Measurements from ENCODE around the gene TECPR2. TPM values are rescaled to one million over a fixed set of nuclear protein-coding genes. Genes with fewer than 3 reads are reported as not detected.

The TECPR2 gene
- total and polyA plus RNA-seq, 2 of the 13 experiments (the other 11 are each of a cell fraction or from before 2014, with no cell fraction given), result 3.5 to 5.7 TPM

DNA sequence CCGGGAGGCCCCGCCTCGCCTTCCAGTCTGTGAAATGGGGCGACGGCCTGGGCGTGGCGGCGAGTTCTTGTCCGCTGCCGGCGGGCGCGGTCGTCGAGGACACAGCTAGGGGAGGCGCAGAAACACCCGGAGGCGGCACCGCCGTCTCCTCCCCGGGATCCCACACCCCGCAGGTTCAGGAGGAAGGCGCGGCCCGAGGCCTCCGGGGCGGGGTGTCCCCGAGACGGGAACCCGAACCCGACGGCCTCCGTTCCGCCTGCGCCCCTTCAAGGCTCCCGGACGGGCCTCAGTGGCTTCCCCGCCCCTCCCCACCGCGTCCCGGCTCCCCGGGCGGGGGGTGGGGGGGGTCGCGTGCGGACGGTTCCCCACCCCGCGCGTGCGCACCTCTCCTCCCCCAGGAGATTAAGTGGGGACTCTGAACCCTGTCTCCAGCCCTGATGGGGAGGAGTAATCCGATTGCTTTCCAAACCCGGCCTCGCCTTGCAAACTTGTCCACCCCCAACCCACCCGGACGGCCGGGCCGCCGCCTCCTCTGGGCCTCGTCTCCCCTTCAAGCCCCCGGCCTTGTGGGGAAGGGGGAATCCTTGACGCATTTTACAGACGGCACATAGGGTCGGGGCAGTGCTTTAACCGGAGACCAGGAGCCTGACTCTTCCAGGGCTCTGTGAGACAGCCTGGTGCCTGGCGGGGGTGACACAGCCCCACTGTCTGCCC is 182.2 kb downstream of the TECPR2 start (continued):
- TF ChIP-seq, protein P1, sequence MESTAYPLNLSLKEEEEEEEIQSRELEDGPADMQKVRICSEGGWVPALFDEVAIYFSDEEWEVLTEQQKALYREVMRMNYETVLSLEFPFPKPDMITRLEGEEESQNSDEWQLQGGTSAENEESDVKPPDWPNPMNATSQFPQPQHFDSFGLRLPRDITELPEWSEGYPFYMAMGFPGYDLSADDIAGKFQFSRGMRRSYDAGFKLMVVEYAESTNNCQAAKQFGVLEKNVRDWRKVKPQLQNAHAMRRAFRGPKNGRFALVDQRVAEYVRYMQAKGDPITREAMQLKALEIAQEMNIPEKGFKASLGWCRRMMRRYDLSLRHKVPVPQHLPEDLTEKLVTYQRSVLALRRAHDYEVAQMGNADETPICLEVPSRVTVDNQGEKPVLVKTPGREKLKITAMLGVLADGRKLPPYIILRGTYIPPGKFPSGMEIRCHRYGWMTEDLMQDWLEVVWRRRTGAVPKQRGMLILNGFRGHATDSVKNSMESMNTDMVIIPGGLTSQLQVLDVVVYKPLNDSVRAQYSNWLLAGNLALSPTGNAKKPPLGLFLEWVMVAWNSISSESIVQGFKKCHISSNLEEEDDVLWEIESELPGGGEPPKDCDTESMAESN (CRISPR knock-in tag; conservative IDR thresholded peaks at IDR 0.05), result 0 out of 2 replicates have a peak, but pooled peaks have one; percentile 23
- no peak for TF ChIP-seq ZNF34 (CRISPR knock-in tag; IDR thresholded peaks at IDR 0.05; ENCODE audit: borderline replicate concordance)
- TF ChIP-seq ETV6 (CRISPR knock-in tag; conservative IDR thresholded peaks at IDR 0.05), result no peak
- peak in 1 of 2 experiments; percentile 55; a peak in 1 of 4 replicates for TF ChIP-seq POLR2A (IDR thresholded peaks at IDR 0.05; ENCODE audit: insufficient read depth in 1 of 2, low read depth in 2 of 2, low read length in 2 of 2)
- TF ChIP-seq MTF1 (CRISPR knock-in tag; IDR thresholded peaks at IDR 0.05), result no peak
- no peak for TF ChIP-seq TERF1 (CRISPR knock-in tag; IDR thresholded peaks at IDR 0.05)
- no peak for TF ChIP-seq SUZ12 (IDR thresholded peaks at IDR 0.05; ENCODE audit: low read depth, low read length)
- TF ChIP-seq ELK4 (CRISPR knock-in tag; IDR thresholded peaks at IDR 0.05; ENCODE audit: borderline replicate concordance), result no peak
- peak; percentile 67 for TF ChIP-seq YEATS4 (CRISPR knock-in tag; IDR thresholded peaks at IDR 0.05; ENCODE audit: borderline replicate concordance)
- TF ChIP-seq ZNF558 (CRISPR knock-in tag; IDR thresholded peaks at IDR 0.05; ENCODE audit: borderline replicate concordance), result peak; percentile 11; the same call in 1 of the 2 replicates
- peak; percentile 92 for TF ChIP-seq ADNP (CRISPR knock-in tag; IDR thresholded peaks at IDR 0.05)
- TF ChIP-seq REXO4 (CRISPR knock-in tag; IDR thresholded peaks at IDR 0.05; ENCODE audit: borderline replicate concordance), result no peak
- TF ChIP-seq ZNF574 (CRISPR knock-in tag; IDR thresholded peaks at IDR 0.05), result peak; percentile 18; the same call in 1 of the 2 replicates
- no peak for TF ChIP-seq ZNF713 (CRISPR knock-in tag; IDR thresholded peaks at IDR 0.05)
- TF ChIP-seq DR1 (CRISPR knock-in tag; IDR thresholded peaks at IDR 0.05), result no peak
- TF ChIP-seq SAP130 (CRISPR knock-in tag; IDR thresholded peaks at IDR 0.05; ENCODE audit: low read depth), result peak; percentile 16; the same call in 1 of the 2 replicates
- no peak for TF ChIP-seq ZNF652 (CRISPR knock-in tag; IDR thresholded peaks at IDR 0.05; ENCODE audit: borderline replicate concordance, low read depth)
- no peak for TF ChIP-seq RNF219 (CRISPR knock-in tag; IDR thresholded peaks at IDR 0.05)
- TF ChIP-seq ZNF383 (CRISPR knock-in tag; IDR thresholded peaks at IDR 0.05; ENCODE audit: borderline replicate concordance), result no peak
- no peak for TF ChIP-seq MBNL3 (CRISPR knock-in tag; conservative IDR thresholded peaks at IDR 0.05)
- TF ChIP-seq ARNT (IDR thresholded peaks at IDR 0.05), result no peak
- TF ChIP-seq NKX3-1 (CRISPR knock-in tag; IDR thresholded peaks at IDR 0.05), result no peak
